Measurements from ENCODE around the gene IL2.
A peak's percentile ranks its signal among the peaks of the same experiment; 100 is the strongest.

IL2 gene

DNA sequence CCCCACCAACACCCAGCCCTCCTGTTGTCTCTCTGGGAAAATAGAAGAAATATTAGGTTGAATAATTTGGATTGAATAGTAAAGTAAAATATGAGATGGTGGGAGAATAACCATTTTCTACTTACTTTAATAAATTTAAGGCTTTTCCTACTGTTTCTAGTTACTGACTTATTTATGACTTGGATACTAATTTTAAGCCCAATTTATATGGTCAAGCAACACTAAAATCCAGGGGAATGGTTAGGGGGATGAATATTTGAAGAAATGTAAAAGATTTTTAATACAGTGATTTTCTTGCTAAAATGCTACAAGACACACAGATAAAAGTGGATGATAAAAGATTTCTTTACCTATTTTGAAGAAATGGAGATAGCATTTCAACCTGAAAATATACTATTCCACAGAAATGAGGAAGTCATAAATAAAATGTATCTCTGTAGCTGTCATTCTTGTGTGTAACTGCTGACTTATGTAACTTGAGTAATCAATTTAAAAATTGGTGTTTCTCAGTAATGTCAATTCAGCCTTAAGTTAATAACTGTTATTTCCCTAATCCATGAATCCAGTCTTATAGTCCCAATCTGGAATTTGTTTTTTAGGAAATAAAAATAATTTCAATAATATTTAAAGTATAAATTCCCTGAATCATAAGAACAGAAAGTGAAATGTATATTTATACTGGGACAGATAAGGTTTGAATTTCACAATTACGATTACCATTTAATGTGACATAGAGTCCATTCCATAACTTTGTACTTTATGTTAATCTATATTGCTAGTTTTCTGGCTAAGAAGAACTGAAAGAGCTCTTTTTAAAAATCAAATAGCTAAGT is 24.3 kb upstream of the IL2 start:
- DNase-seq (ENCODE audit: low read depth): no peak
- no peak overlapping the region for H3K4me3 ChIP-seq (replicated peaks; ENCODE audit: low read depth, low read length)
- TF ChIP-seq, protein P1, sequence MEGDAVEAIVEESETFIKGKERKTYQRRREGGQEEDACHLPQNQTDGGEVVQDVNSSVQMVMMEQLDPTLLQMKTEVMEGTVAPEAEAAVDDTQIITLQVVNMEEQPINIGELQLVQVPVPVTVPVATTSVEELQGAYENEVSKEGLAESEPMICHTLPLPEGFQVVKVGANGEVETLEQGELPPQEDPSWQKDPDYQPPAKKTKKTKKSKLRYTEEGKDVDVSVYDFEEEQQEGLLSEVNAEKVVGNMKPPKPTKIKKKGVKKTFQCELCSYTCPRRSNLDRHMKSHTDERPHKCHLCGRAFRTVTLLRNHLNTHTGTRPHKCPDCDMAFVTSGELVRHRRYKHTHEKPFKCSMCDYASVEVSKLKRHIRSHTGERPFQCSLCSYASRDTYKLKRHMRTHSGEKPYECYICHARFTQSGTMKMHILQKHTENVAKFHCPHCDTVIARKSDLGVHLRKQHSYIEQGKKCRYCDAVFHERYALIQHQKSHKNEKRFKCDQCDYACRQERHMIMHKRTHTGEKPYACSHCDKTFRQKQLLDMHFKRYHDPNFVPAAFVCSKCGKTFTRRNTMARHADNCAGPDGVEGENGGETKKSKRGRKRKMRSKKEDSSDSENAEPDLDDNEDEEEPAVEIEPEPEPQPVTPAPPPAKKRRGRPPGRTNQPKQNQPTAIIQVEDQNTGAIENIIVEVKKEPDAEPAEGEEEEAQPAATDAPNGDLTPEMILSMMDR (IDR thresholded peaks at IDR 0.05; ENCODE audit: low read length, missing control alignments): no peak

DNA sequence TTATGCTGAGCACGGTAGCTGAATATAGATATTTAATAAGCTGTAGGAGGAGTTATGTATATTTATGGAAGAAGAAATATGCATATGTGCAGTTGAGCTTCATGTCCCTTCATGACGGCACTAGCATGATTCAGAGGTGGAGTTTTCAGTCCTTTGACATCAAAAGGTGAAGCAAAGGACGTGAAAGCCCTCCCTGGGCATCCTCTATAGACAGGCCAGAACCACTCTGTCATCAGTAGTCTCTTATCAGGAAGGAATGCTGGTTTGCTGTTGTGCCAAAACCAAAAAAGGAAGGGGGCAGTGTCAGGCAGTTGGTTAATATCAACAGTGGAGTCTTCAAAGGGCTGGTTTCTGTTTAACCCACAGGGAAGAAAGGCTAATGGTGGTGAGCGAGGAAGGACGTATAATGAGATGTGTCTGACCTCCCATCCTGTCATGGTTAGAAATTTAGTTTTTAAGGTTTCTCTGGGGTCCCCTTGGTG is 23.5 kb upstream of the IL2 start:
- peak; percentile 71 for DNase-seq (ENCODE audit: low read depth)

DNA sequence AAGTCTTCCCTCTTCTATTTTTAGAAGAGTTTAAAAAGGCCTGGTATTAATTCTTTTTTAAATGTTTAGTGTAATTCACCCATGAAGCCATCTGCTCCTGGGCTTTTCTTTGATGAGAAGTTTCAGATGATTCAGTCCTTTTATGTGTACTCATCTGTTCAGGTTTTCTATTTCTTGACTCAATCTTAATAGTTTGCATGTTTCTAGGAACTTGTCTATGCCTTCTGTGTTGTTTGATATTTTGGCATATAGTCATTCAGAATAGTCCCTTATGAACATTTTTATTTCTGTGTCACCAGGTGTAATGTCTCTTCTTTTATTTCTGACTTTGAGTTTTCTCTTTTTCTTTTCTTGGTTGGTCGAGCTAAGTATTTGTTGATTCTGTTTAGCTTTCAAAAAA is 20.2 kb upstream of the IL2 start:
- TF ChIP-seq, protein P1 (IDR thresholded peaks at IDR 0.05; ENCODE audit: low read length, missing control alignments): no peak
- H3K4me3 ChIP-seq (replicated peaks; ENCODE audit: low read depth, low read length): no peak overlapping the region
- DNase-seq (ENCODE audit: low read depth): no peak

More for the DNA sequence above, 23.5 kb upstream of the IL2 start:
- TF ChIP-seq, protein P1 (IDR thresholded peaks at IDR 0.05; ENCODE audit: low read length, missing control alignments): no peak
- no peak overlapping the region for H3K4me3 ChIP-seq (replicated peaks; ENCODE audit: low read depth, low read length)

DNA sequence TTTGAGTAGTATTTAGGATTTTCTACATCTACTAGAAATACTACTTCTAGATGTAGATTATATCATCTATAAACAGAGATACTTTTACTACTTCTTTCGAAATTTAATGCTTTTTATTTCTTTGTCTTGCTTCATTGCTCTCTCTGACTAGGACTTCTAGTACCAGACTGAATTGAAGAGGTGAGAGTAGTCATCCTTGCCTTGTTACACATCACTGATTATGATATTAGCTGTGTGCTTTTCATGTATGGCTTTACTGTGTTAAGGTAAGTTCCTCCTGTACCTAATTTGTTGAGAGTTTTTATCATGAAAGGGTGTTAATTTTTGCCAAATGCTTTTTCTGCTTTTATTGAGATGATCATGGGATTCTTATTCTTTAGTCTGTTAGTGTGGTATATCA is 19.6 kb upstream of the IL2 start:
- no peak for DNase-seq (ENCODE audit: low read depth)
- TF ChIP-seq, protein P1 (IDR thresholded peaks at IDR 0.05; ENCODE audit: low read length, missing control alignments): no peak
- H3K4me3 ChIP-seq (replicated peaks; ENCODE audit: low read depth, low read length): no peak overlapping the region

DNA sequence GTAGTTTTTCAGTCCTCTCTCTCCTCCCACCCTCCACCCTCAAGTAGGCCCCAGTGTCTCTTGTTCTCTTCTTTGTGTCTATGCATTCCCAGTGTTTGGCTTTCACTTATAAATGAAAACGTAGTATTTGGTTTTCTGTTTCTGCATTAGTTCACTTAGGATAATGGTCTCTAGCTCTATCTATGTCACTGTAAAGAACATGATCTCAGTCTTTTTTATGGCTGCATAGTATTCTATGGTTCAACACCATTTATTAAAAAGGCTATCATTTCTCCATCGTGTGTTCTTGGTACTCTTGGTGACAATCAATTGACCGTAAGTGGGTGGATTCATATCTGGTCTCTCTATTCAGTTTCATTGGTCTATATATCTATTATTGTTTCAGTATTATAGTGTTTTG is 18.7 kb upstream of the IL2 start:
- TF ChIP-seq, protein P1 (IDR thresholded peaks at IDR 0.05; ENCODE audit: low read length, missing control alignments): no peak
- no peak overlapping the region for H3K4me3 ChIP-seq (replicated peaks; ENCODE audit: low read depth, low read length)
- no peak for DNase-seq (ENCODE audit: low read depth)

DNA sequence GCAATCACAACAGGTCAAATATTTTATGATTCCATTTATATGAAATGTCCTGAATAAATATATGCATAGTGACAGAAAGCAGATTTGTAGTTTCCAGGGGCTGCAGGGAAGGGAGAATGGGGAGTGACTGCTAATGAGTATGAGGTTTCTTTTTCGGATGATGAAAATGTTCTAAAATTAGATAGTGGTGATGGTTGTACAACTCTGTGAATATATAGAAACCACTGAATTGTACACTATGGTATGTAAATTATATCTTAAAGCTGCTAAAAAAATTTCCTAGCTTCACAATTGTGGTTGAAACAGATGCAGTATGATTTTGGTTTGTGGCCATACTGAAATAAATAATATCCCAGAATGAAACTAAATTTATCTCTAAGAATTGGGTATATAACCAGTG is 12.9 kb upstream of the IL2 start:
- no peak for DNase-seq (ENCODE audit: low read depth)
- H3K4me3 ChIP-seq (replicated peaks; ENCODE audit: low read depth, low read length): no peak overlapping the region
- TF ChIP-seq, protein P1 (IDR thresholded peaks at IDR 0.05; ENCODE audit: low read length, missing control alignments): no peak

DNA sequence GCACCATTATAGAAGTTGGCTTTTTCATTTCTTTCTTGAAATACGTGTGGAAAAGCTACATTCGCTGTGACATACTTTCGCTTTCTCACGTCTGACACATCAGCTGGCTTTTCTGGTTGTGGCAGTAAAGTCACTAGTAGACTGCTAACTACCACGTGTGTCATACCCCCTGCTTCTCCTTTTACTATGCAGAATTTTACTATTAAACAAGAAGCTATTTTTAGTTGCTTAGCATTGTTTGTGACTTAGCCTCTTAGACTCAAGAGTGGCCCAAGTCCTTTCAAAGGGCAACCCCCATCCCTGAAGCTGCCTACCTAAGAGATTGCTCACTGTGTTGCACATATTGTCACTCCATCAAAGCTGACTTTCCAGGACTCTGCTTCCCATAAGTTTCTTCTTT is 2.1 kb upstream of the IL2 start:
- TF ChIP-seq, protein P1 (IDR thresholded peaks at IDR 0.05; ENCODE audit: low read length, missing control alignments): no peak
- no peak for DNase-seq (ENCODE audit: low read depth)
- H3K4me3 ChIP-seq (replicated peaks; ENCODE audit: low read depth, low read length): peak overlapping the region; percentile 3
